ENCODE results near the gene AUTS2.

AUTS2 gene

DNA sequence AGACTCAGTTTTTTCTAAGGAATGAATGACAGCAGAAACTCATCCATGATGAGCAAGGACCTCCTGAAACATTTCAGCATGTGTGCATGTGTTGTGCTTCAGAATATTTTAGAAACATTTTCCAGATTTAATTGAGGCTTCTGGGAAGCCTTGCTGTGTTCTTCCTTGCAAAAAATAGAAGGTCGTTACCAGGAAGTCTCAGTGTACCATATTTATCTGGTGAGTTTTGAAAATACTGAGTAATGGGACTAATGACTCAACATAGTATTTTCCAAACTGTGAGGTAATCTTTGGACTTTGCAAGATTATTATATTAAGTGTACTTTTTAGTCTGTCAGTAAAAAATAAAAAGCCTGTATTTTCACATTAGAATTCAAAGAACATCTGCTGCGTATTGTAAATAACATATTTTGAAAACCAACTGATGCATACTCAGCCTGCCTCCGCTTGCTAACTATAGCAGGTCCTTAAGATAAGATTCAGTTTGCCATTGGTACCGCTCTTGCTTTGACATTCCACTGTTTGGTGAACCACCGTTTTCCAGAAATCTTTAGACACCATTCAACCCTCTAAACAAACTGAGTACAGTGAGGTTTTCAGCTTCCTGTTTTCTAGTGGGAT is 794.1 kb downstream of the AUTS2 start:
- no peaks in the 10 kb centered on the region for H3K9me3 ChIP-seq (ENCODE audit: control insufficient read depth, insufficient read depth, low read length)
- no peak overlapping the region for H3K27ac ChIP-seq (ENCODE audit: low read length)
- WGBS (ENCODE audit: insufficient coverage, insufficient read length): no CpG with 5 or more reads among the region's 5 CpGs
- no peak for DNase-seq (ENCODE audit: low read depth, low spot score)
- no peaks in the 10 kb centered on the region for H3K27me3 ChIP-seq (ENCODE audit: control insufficient read depth, insufficient read depth, low read length)
- no peaks in the 10 kb centered on the region for H3K36me3 ChIP-seq (ENCODE audit: control insufficient read depth, insufficient read depth, low read length)
- no peak overlapping the region for H3K4me3 ChIP-seq (ENCODE audit: low read length)
- no peaks in the 10 kb centered on the region for H3K4me1 ChIP-seq (ENCODE audit: control insufficient read depth, insufficient read depth, low read length)

DNA sequence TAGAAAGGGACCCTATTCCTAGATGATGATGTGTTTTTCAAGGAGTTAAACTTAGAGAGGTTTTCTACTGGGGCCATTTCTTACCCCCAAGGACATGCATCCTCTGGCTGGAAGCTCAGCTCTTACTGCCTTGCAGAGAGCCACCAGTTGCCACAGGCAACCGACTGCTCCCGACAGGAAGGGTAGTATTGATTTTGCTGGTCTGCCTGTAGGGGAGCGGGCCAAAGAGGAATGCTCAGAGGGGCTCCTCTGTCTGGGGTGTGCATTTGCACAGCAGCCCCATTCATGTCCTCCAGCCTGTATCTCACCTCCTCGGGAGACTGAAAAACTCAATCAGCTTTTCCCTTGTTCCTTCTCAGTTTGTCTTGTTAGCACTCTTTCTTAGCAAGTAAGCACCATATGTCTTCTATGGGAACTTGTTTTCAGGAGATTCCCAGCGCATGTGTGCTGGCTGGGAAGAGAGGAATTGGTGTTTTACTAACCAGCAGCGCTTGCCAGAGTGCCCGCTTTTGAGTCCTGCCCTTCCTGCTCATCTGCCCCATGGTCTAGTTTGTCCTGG is 794.7 kb downstream of the AUTS2 start:
- H3K4me3 ChIP-seq (ENCODE audit: low read length): no peak overlapping the region
- no peak for DNase-seq (ENCODE audit: low read depth, low spot score)
- no peaks in the 10 kb centered on the region for H3K4me1 ChIP-seq (ENCODE audit: control insufficient read depth, insufficient read depth, low read length)
- no peaks in the 10 kb centered on the region for H3K9me3 ChIP-seq (ENCODE audit: control insufficient read depth, insufficient read depth, low read length)
- no peaks in the 10 kb centered on the region for H3K27me3 ChIP-seq (ENCODE audit: control insufficient read depth, insufficient read depth, low read length)
- no peaks in the 10 kb centered on the region for H3K36me3 ChIP-seq (ENCODE audit: control insufficient read depth, insufficient read depth, low read length)
- H3K27ac ChIP-seq (ENCODE audit: low read length): no peak overlapping the region
- no CpG with 5 or more reads among the region's 7 CpGs for WGBS (ENCODE audit: insufficient coverage, insufficient read length)

DNA sequence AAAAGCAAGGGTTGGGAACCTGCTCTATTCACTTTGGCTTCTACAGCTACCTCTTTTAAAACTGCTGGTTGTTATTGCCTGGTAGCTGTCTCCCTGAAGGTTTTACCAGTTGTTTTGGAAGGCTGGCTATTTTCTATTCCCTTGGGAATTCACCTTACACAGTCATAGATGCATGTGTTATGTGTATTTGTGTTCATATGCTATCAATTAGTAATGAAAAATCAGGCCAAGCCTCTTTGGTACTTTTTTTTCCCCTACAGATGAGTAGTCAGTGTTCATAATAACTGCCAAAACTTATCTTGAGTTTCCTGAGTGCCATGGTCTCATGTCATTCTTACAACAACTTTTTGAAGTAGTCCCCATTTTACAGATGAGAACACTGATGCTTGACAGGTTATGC is 795.7 kb downstream of the AUTS2 start:
- Histone ChIP-seq H3K4me1 (ENCODE audit: control insufficient read depth, insufficient read depth, low read length) (no peaks in the 10 kb centered on the region), H3K4me3 (ENCODE audit: low read length) (no peak overlapping the region), H3K36me3 (ENCODE audit: control insufficient read depth, insufficient read depth, low read length) (no peaks in the 10 kb centered on the region), H3K27me3 (ENCODE audit: control insufficient read depth, insufficient read depth, low read length) (no peaks in the 10 kb centered on the region), H3K27ac (ENCODE audit: low read length) (no peak overlapping the region), H3K9me3 (ENCODE audit: control insufficient read depth, insufficient read depth, low read length) (no peaks in the 10 kb centered on the region)
- DNase-seq (ENCODE audit: low read depth, low spot score): no peak

DNA sequence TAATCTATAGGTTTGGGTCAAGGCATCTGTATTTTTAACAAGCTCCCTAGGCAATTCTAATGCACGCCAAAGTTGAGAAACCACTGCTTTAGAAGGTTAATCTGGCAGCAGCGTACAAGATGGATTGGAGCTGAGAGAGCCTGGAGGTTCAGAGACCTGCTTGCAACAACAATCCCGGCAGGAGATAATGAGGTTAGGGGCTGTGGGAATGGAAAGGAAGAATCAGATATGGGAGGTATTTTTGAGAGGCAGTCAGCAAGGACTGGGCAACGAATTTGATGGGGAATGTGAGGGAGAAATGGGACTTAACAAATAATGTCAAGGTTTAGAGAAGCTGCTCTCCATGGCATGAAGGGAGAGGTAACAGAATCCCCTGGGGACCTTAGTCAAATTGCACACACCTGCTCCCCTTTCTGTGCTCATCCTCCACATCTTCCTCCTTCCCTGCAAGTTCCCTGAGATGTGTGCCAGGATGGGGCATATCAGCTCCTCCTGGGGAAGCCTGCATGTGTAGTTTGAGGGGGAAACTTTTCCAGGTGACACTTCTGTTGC is 802.6 kb downstream of the AUTS2 start:
- Histone ChIP-seq H3K27me3 (ENCODE audit: control insufficient read depth, insufficient read depth, low read length) (no peaks in the 10 kb centered on the region), H3K9me3 (ENCODE audit: control insufficient read depth, insufficient read depth, low read length) (no peaks in the 10 kb centered on the region), H3K4me3 (ENCODE audit: low read length) (no peak overlapping the region), H3K27ac (ENCODE audit: low read length) (no peak overlapping the region), H3K36me3 (ENCODE audit: control insufficient read depth, insufficient read depth, low read length) (no peaks in the 10 kb centered on the region), H3K4me1 (ENCODE audit: control insufficient read depth, insufficient read depth, low read length) (no peaks in the 10 kb centered on the region)
- WGBS (ENCODE audit: insufficient coverage, insufficient read length): 100% methylated on average over 1 of the region's 4 CpGs
- DNase-seq (ENCODE audit: low read depth, low spot score): no peak

DNA sequence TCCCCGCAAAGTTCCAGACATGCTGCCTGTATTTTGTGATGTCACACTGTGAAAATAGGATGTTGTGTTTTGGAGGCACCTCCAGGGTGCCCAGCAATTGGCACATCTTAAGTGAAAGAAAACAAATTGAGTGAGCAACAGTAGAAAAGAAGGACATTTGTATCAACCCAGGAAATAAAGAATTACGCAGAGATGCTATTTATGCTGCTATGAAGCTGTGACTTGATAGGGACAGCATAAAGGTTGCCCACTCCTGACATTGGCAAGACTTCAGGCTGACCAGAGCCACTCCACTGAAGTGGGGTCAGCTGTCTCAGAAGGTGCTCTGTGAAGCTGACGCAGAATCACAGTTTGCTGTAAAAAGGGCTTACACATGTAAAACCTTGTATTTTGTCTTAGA is 803.8 kb downstream of the AUTS2 start:
- DNase-seq (ENCODE audit: low read depth, low spot score): no peak
- Histone ChIP-seq H3K36me3 (ENCODE audit: control insufficient read depth, insufficient read depth, low read length) (no peaks in the 10 kb centered on the region), H3K4me3 (ENCODE audit: low read length) (no peak overlapping the region), H3K27ac (ENCODE audit: low read length) (no peak overlapping the region), H3K9me3 (ENCODE audit: control insufficient read depth, insufficient read depth, low read length) (no peaks in the 10 kb centered on the region), H3K4me1 (ENCODE audit: control insufficient read depth, insufficient read depth, low read length) (no peaks in the 10 kb centered on the region), H3K27me3 (ENCODE audit: control insufficient read depth, insufficient read depth, low read length) (no peaks in the 10 kb centered on the region)
- WGBS (ENCODE audit: insufficient coverage, insufficient read length): no CpG with 5 or more reads among the region's 3 CpGs

DNA sequence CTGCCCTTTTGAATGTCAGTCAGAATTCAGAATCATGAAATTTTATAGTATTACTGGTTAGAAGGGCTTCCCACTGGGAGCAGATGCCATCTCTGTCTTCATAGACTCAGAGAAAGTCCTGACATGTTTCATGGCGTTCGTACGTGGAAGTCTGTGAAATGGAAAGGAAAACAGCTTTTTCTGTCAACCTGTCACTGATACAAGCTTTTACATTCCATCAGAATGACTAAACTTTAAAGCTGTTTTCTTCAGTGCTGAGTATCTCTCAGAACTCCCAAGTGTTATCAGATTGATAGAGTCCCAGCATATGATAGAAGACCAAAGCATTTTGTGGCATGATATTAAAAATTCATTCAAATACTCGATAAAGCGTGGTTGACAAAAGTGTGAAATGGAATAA is 807.0 kb downstream of the AUTS2 start:
- no peaks in the 10 kb centered on the region for H3K36me3 ChIP-seq (ENCODE audit: control insufficient read depth, insufficient read depth, low read length)
- H3K27me3 ChIP-seq (ENCODE audit: control insufficient read depth, insufficient read depth, low read length): no peaks in the 10 kb centered on the region
- no peak overlapping the region for H3K27ac ChIP-seq (ENCODE audit: low read length)
- WGBS (ENCODE audit: insufficient coverage, insufficient read length): no CpG with 5 or more reads among the region's 5 CpGs
- H3K4me1 ChIP-seq (ENCODE audit: control insufficient read depth, insufficient read depth, low read length): no peaks in the 10 kb centered on the region
- H3K4me3 ChIP-seq (ENCODE audit: low read length): no peak overlapping the region
- no peak for DNase-seq (ENCODE audit: low read depth, low spot score)
- no peaks in the 10 kb centered on the region for H3K9me3 ChIP-seq (ENCODE audit: control insufficient read depth, insufficient read depth, low read length)

DNA sequence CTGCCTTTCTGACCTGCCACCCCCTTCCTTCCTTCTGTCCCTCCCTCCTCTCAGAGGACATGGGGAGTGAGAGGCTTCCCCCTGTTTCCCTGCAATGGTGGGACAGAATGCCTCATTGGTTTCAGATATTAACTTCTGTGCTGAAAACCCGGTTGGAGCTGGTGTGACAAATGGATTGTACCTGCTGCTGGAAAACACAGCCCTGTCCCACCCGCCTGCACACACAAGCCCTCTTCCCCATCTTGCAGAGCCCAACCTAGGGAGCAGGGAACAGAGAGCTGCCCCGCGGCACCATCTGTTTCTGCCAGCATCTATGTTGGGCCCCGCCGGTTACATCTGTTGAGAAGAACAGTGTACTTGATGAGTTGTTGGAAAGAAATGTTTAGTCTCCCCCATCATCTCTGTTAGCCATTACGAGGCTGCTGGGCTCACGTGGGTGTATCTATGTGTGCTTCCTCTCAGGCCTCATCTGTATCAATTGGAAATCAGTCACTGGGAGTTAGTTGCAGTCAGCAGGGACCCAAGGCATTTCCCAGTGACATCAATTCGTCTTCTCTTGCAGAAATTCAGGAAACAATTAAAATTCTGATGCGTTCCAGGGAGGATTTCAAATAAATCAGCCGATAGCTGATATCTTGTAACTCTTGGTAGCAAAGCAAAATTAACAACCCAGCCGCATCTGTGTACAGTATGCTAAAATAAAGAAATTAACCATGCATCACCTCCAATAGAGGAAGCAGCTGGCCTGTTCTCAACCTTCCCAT is 808.1 kb downstream of the AUTS2 start:
- Histone ChIP-seq H3K27ac (ENCODE audit: low read length) (no peak overlapping the region), H3K9me3 (ENCODE audit: control insufficient read depth, insufficient read depth, low read length) (no peaks in the 10 kb centered on the region), H3K4me3 (ENCODE audit: low read length) (no peak overlapping the region), H3K27me3 (ENCODE audit: control insufficient read depth, insufficient read depth, low read length) (no peaks in the 10 kb centered on the region), H3K4me1 (ENCODE audit: control insufficient read depth, insufficient read depth, low read length) (no peaks in the 10 kb centered on the region), H3K36me3 (ENCODE audit: control insufficient read depth, insufficient read depth, low read length) (no peaks in the 10 kb centered on the region)
- no peak for DNase-seq (ENCODE audit: low read depth, low spot score)
- no CpG with 5 or more reads among the region's 12 CpGs for WGBS (ENCODE audit: insufficient coverage, insufficient read length)

DNA sequence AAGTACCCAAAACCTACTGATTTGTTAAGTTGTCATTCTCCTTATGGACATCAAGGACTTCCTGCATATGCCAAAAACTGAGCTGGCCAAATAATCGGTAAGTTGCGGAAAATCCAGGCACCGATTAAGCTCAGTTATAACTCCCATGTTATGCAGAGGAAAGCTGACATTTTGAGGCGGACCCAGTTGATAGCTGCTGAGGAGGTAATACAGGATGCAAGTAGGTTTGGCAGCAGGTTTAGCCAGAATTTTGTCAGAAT is 808.6 kb downstream of the AUTS2 start:
- no peaks in the 10 kb centered on the region for H3K9me3 ChIP-seq (ENCODE audit: control insufficient read depth, insufficient read depth, low read length)
- no peak overlapping the region for H3K27ac ChIP-seq (ENCODE audit: low read length)

DNA sequence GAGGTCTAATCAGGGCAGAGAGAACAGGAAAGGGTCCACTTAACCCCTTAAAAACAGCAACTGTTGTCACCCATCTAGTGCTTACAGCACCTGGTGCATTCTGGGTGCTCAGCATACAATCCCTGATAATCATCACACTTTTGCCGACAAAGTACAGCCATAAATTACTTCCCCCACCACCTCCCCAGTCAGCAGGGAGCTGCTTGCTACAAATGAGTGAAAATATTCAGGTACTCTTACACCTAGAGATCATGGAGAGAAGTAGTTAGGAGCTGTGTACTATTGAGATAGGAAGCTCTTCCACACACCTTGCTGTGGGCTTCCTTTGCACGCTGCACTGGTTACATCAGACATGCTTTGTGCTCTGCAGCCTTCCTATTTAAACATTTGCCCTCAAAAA is 810.2 kb downstream of the AUTS2 start:
- DNase-seq (ENCODE audit: low read depth, low spot score): no peak
- Histone ChIP-seq H3K36me3 (ENCODE audit: control insufficient read depth, insufficient read depth, low read length) (no peaks in the 10 kb centered on the region), H3K27me3 (ENCODE audit: control insufficient read depth, insufficient read depth, low read length) (no peaks in the 10 kb centered on the region), H3K4me3 (ENCODE audit: low read length) (no peak overlapping the region), H3K27ac (ENCODE audit: low read length) (no peak overlapping the region), H3K4me1 (ENCODE audit: control insufficient read depth, insufficient read depth, low read length) (no peaks in the 10 kb centered on the region), H3K9me3 (ENCODE audit: control insufficient read depth, insufficient read depth, low read length) (no peaks in the 10 kb centered on the region)
- no CpG with 5 or more reads among the region's 2 CpGs for WGBS (ENCODE audit: insufficient coverage, insufficient read length)

More for the DNA sequence above, 808.6 kb downstream of the AUTS2 start:
- no peaks in the 10 kb centered on the region for H3K27me3 ChIP-seq (ENCODE audit: control insufficient read depth, insufficient read depth, low read length)
- H3K4me3 ChIP-seq (ENCODE audit: low read length): no peak overlapping the region
- H3K4me1 ChIP-seq (ENCODE audit: control insufficient read depth, insufficient read depth, low read length): no peaks in the 10 kb centered on the region
- no peaks in the 10 kb centered on the region for H3K36me3 ChIP-seq (ENCODE audit: control insufficient read depth, insufficient read depth, low read length)
- no CpG with 5 or more reads among the region's 4 CpGs for WGBS (ENCODE audit: insufficient coverage, insufficient read length)
- no peak for DNase-seq (ENCODE audit: low read depth, low spot score)

DNA sequence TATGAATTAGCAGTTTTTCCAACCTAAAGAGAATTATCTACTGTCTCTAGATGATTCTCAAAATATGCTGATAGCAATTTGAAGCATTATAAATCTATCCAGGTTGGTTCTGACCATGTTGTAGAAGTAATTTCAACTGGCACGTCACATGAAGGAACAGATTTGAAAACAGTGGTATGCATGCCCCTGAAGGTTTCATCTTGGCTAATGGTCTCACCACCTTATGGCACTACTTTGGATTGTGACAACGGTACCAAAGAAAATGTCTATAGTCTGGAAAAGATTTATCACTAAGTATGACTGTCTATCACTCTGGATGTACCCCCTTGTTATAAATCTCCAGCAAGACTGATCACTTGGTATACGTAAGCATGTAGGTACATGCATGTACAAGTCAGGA is 810.6 kb downstream of the AUTS2 start:
- H3K4me1 ChIP-seq (ENCODE audit: control insufficient read depth, insufficient read depth, low read length): no peaks in the 10 kb centered on the region
- no peaks in the 10 kb centered on the region for H3K27me3 ChIP-seq (ENCODE audit: control insufficient read depth, insufficient read depth, low read length)
- no peaks in the 10 kb centered on the region for H3K9me3 ChIP-seq (ENCODE audit: control insufficient read depth, insufficient read depth, low read length)
- no CpG with 5 or more reads among the region's 3 CpGs for WGBS (ENCODE audit: insufficient coverage, insufficient read length)
- no peak for DNase-seq (ENCODE audit: low read depth, low spot score)
- no peak overlapping the region for H3K4me3 ChIP-seq (ENCODE audit: low read length)
- no peaks in the 10 kb centered on the region for H3K36me3 ChIP-seq (ENCODE audit: control insufficient read depth, insufficient read depth, low read length)
- no peak overlapping the region for H3K27ac ChIP-seq (ENCODE audit: low read length)
